Stimulated activated naive CD4-positive, alpha-beta T cell treated with Interleukin-2 at 50 U/mL for 16 hours (primary cell): ENCODE results near the gene TRIM29.
"Not testable (repeated sequence)": the region's sequence is repeated elsewhere in the genome, so short reads cannot be mapped to it uniquely, and the experiment has no call there.

Experiments
- DNase-seq: peaks from one replicate; lab custom pipeline; 2025; lab: John Stamatoyannopoulos, UW

The TRIM29 gene

DNA sequence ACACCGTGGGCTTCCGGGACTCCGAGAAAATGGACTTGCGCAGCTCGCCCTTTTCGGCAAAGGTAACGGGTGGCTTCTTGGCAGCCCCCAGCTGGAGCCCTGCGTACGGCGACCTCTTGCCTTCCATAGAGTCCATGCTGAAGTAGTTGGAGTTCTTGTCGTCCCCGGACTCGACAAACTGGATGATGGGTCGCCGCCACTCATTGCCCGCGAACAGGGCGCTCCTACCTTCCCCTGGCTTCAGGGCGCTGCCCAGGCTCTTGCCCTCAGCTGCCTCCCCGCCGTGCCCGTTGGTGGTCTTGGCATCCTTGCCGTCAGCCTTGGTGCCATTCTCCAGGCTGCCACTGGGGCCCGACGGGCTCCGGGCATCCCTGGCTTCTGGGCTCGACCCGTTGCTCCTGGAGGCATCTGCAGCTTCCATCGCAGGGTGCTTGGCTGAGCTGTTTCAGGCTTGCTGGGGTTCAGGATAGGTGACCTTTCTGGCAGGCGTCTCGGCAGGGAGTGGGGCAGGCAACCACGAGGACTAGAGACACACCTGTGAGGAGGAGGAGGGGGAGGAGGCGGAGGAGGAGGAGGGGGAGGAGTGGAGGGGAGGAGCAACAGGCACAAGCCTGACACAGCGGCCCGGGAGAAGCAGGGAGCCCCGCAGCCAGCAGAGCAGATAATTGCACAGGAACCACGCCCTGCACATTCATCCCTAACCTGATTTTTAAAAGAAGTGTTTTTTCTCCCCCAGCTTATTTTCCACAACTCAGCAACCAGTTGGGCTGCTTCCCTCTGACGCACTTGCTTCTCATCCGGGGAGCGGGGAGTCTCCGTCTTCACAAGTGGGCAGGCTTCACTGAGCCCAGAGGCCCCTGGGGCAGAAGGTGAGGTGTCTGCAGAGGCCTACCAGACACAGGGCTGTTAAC lies at the start of gene TRIM29:
TSS of gene TRIM29 (minus strand) at position 503 of the 911 bp plus-strand sequence. CDS start at position 421, 82 bp downstream.
- no peak for DNase-seq

GRCh38 chr11:120186774-120187591 lies 49.1 kb upstream of the TRIM29 start:
- peak; percentile 15 for DNase-seq

DNA sequence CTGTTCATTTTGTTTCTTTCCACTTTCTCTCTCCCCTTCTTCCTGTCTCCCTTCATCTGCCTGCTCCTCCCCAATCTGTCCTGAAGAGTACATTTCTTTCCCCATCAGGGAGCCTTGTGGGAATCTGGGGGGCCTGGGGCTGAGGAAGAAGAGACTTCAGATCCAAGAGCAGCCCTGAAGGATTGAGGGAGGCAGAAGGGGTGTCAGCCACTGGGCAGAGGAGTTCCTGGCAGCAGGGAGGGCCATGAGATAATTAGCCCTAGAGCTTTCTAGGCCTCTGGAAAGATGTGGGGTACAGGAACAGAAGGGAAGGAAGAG lies 48.5 kb upstream of the TRIM29 start:
- DNase-seq = no peak

GRCh38 chr11:120185706-120186455 lies 48.0 kb upstream of the TRIM29 start:
- DNase-seq = no peak

DNA sequence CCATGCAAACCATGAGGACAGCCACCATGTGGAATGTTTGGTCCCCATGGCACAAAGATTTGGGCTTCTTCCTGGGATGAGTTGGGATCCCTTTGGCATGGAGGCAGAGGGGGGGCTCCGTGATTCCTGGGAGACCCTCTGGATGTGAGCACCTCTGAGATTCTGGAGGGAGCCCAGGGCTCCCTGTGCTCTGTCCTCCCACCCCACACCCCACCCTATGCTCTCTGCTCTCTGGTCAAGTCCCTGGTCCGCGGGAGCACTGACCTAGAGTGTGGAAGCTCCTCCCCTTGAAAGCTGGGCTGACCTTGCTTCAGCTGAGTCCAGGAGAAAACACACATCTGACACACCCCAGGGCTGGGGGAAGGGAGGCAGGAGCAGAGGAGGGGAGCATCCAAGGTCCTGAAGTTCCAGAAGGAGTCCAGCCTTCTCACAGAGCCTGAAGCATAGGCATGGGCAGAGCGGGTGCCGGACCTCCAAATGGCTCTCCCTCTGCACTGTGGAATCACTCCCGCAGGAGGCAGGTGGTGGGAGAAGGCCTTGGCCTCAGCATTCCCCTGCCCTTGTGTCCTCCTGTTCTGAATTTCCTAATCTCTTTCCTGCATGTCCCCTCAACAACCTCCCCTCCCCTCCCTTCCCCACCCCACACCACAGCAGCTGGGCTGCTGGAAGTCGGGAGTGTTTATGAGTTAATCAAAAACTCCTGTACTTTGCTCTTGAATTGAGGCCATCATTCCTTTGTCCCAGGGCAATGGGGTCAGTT lies 47.2 kb upstream of the TRIM29 start:
- no peak for DNase-seq

- DNase-seq = no peak
Observed at GRCh38 chr11:120184371-120184945, 46.5 kb upstream of the TRIM29 start.

- DNase-seq = no peak
Observed at GRCh38 chr11:120183701-120184141, 45.8 kb upstream of the TRIM29 start.

GRCh38 chr11:120182790-120183491 lies 45.0 kb upstream of the TRIM29 start:
- DNase-seq = no peak

DNA sequence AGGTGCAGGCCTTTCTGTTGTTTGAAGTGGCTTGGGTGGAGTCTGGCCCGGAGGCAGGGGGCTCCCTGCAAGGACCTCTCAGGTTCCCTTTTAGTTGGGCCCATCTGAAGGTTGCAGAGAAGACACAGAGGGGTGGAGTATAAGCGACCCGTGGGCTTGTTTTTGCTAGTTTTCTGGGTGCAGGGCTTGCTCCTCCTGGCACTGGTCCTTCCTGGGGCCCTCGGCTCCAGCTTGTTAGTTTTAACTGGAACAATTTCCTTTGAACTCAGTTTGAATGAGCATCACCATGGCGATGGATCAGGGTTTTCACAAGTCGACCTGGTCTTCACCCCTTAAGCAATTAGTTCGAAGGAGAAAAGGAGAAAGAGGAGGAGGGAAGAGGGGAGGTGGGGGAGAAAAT lies 44.5 kb upstream of the TRIM29 start:
- no peak for DNase-seq

GRCh38 chr11:120181376-120181975 lies 43.6 kb upstream of the TRIM29 start:
- DNase-seq = no peak

- no peak for DNase-seq
Observed at GRCh38 chr11:120180551-120181232, 42.8 kb upstream of the TRIM29 start.

DNA sequence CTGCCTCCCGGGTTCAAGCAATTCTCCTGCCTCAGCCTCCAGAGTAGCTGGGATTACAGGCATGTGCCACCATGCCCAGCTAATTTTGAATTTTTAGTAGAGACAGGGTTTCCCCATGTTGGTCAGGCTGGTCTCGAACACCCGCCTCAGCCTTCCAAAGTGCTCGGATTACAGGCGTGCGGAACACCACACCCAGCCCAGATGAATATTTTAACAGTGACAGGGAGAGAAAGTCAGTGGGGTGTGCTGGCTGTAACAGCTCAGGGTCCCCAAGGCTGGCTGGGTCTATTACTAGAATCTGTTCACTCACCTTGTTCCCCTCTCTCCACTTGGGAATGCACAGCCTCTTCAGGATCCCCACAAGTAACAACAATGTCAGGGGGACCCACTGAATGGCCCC lies 42.1 kb upstream of the TRIM29 start:
- not testable (repeated sequence) for DNase-seq

GRCh38 chr11:120179057-120179672 lies 41.3 kb upstream of the TRIM29 start:
- no peak for DNase-seq

DNA sequence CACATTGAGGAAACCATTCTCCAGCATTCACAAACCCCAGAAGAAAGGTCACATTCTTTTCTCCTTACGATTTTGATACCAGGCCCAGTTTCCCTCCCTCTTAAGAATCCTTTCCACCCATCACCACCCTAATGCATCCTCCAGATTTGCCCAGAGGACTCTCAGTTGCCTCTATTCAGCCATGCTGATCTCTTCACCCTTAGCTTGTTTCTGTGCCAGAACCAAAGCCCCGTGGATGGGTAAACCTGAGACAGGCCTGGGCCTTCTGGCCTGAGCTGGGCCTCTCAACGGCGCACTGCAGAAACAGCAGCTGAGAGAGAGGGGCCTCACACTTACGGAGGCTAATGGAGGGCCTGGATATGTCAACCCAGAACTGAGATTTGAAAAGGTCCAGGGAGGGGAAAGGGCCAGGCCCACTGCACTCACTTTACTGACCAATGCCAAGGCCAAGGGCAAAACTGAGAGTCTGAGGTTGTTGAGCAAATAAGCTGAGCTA lies 40.7 kb upstream of the TRIM29 start:
- DNase-seq = no peak

DNA sequence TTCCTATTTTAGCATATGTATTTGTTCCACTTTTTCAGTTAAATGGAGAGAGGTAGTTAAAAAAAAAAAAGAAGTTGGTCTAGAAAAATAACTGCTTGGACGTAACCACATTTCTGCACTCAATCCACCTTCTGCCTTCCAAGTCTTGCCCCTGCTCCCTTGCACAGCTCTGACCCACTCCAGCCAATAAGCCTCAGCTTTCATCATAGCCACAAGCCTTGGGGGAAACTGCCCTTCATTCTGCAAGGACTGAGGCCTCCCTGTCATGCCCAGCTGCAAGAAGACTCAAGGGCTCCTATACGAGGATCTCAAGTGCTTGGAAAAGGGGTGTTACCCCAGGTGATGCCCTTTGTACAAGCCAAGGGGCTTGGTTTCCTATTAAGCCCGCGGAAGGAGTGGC lies 37.0 kb upstream of the TRIM29 start:
- no peak for DNase-seq

DNA sequence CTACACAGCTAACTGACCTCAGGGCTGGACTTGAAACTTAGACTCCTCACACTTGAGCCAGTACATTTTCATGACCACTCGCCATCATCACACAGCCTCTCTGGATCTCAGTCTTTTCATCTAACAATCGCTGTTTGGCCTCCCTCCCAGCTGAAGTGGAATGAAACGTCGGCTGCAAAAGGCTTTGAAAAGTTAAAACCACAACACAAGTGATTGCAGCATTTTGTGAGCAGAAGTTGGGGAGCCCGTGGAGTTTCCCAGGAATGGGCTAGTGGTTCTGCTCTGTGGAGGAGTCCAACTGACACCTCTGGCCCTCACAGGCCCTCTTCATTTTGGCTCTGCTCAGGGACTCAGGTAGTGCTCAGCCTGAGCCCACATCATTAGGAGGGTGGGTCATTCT lies 35.9 kb upstream of the TRIM29 start:
- DNase-seq = no peak

GRCh38 chr11:120173019-120173705 lies 35.2 kb upstream of the TRIM29 start:
- DNase-seq = no peak
